ENCODE data around the gene CACNG3.
"Not testable (repeated sequence)": the region's sequence is repeated elsewhere in the genome, so short reads cannot be mapped to it uniquely, and the experiment has no call there.

CACNG3 gene

DNA sequence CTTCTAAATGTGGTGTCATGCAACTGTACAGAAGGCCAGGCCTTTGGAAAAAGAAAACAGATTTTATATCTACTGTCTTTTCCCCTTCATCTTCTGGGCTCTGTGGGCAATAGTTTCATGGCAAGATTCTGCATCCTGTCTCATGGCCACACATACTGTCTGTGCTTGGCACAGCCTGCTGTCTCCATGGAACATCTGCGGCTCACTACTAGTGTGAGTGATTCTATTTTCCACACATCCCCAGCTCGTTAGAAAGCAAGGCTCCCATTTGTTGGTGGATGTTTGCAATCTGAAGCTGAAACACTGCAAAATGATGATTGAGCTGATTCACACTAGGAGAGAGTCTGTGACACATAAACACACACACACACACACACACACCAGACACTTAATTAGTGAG, 32.4 kb downstream of the CACNG3 start:
- H3K9me3 ChIP-seq (replicated peaks in 1 of 11): 0 out of 22 replicates have a peak, but pooled peaks cover 0 to 6% (median 0%) of the 10 kb centered on the region in 11 experiments
- H4K20me1 ChIP-seq: no peaks in the 10 kb centered on the region
- no peak overlapping the region for H3K9ac ChIP-seq
- no peak overlapping the region for H3K4me3 ChIP-seq
- no peaks in the 10 kb centered on the region for H3K36me3 ChIP-seq
- no peak overlapping the region for H3K4me2 ChIP-seq
- no peaks in the 10 kb centered on the region for H3K27me3 ChIP-seq
- TF ChIP-seq Cebpa-rat (IDR thresholded peaks at IDR 0.05): no peak
- H3K27ac ChIP-seq: no peak overlapping the region
- H3K4me1 ChIP-seq: no peaks in the 10 kb centered on the region

DNA sequence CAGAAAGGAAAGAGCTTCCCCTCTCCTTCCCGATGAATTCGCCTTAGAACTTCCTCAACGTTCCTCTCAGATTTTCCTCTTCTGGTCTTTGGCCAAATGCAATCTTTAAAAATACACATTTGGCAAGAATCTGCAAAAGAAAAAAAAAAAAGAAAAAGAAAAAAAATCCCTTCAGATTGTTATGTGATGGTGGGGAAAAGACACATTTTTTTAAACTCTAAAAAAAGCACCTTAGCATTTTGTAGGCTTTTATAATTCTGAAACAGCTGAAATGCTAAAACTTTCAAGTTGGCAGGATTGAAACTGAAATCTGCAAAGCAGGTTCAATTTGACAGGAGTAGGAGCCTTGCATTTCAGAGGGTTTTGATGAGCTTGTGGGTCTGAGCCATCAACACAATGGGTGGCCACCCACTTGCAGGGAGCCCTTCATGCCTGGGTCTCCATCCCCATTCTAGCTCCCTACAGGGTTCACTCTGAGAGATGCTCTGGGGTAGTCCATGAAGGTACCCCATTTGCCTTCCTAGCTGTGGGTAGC, 33.1 kb downstream of the CACNG3 start:
- Histone ChIP-seq H3K36me3 (no peaks in the 10 kb centered on the region), H3K4me1 (no peaks in the 10 kb centered on the region), H3K9ac (no peak overlapping the region), H3K9me3 (replicated peaks in 1 of 11) (0 out of 22 replicates have a peak, but pooled peaks cover 0 to 6% (median 0%) of the 10 kb centered on the region in 11 experiments), H3K4me3 (no peak overlapping the region), H3K4me2 (no peak overlapping the region), H4K20me1 (no peaks in the 10 kb centered on the region), H3K27ac (no peak overlapping the region), H3K27me3 (no peaks in the 10 kb centered on the region)
- TF ChIP-seq Cebpa-rat (IDR thresholded peaks at IDR 0.05): no peak

DNA sequence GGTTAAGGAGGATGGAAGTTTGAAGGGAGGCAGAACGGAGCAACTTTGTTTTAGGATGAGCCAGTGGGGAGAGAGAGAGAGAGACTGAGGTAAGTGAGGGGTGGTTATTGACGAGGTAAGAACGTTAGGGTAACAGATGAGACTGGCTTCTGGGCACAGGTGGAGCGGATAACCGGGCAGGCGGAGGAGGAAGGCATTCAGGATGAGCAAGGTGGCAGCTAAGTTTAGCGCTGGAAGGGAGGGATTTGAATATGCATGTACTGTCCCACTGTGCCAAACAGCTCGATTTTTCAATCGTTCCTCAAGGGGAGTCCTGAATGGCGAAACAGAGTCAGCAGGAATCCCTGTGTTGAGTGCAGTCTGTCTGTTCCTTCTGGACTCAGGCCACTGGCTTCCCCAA, 35.8 kb downstream of the CACNG3 start:
- Histone ChIP-seq H3K4me2 (no peak overlapping the region), H3K27ac (no peak overlapping the region), H3K9me3 (replicated peaks in 1 of 11) (0 out of 22 replicates have a peak, but pooled peaks cover 0 to 6% (median 0%) of the 10 kb centered on the region in 11 experiments), H4K20me1 (no peaks in the 10 kb centered on the region), H3K4me3 (no peak overlapping the region), H3K9ac (no peak overlapping the region), H3K36me3 (no peaks in the 10 kb centered on the region), H3K4me1 (no peaks in the 10 kb centered on the region), H3K27me3 (no peaks in the 10 kb centered on the region)
- no peak for TF ChIP-seq Cebpa-rat (IDR thresholded peaks at IDR 0.05)

DNA sequence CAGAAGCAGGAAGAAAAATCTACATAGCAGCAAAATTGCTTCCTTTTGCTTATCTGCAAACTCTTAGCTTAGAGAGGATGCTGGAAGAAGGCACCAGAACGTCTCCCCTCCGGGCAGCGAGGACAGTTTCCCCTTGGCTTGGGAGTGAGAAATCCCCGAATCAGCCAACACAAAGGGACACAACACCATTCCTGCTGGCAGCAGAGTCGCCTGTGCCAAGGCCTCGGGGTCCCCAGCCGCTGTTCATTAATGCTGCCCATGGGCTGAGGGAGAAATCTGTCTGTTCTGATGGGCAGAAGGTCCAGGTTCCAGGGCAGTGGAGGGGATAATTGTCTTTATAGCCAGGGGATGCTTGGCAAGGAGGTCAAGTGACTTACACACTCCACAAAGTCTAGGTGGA, 38.0 kb downstream of the CACNG3 start:
- Histone ChIP-seq H3K36me3 (no peaks in the 10 kb centered on the region), H3K27me3 (no peaks in the 10 kb centered on the region), H3K9me3 (replicated peaks in 1 of 11) (0 out of 22 replicates have a peak, but pooled peaks cover 0 to 6% (median 0%) of the 10 kb centered on the region in 11 experiments), H3K4me3 (no peak overlapping the region), H3K27ac (no peak overlapping the region), H3K9ac (no peak overlapping the region), H3K4me1 (no peaks in the 10 kb centered on the region), H4K20me1 (no peaks in the 10 kb centered on the region), H3K4me2 (no peak overlapping the region)
- no peak for TF ChIP-seq Cebpa-rat (IDR thresholded peaks at IDR 0.05)

DNA sequence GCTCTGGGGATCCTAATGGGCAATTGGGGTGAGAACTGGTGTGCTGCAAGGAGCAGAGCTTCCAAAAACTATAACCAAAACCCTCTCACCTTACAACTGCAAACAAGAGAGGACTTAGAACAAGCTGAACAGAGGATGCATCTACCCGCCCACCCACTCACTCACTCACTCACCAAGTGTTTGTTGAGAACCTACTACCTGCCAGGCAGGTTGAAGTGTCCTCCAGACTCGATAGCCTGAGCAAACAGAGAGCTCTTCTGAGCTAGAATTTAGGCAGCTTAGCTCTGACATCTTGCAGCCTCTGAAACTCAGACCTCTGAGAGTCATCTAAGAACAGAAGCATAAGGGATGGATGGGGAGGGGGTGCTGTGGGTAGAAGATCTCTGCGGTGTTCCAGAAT, 41.2 kb downstream of the CACNG3 start:
- Histone ChIP-seq H3K4me1 (no peaks in the 10 kb centered on the region), H3K27me3 (no peaks in the 10 kb centered on the region), H3K9me3 (replicated peaks in 1 of 11) (no peaks in the 10 kb centered on the region), H3K36me3 (no peaks in the 10 kb centered on the region), H3K4me2 (no peak overlapping the region), H3K4me3 (no peak overlapping the region), H4K20me1 (no peaks in the 10 kb centered on the region), H3K9ac (no peak overlapping the region), H3K27ac (no peak overlapping the region)
- no peak for TF ChIP-seq Cebpa-rat (IDR thresholded peaks at IDR 0.05)

DNA sequence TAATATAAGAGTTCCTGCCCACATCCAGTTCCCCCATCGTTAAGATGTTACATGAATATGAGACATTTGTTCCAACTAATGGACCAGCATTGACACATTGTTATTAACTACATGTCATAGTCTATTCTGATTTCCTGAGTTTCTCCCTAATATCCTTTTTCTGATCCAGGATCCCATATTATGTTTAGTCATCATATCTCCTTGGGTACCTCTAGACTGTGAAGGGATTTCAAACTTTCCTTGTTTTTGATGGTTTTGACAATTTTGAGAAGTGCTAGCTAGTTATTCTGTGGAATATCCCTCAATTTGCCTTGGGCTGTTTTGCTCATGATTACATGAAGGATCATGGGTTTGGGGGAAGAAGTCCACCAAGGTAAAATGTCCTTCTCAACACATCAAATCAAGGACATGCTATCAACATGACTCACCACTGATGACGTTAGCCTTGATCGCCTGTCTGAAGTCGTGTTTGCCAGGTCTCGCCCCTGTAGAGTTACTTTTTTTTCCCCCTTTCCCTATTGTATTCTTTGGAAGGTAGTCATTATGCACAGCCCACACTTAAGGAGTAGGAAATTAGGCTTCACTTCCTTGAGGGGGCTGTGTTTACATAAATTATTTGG, 42.5 kb downstream of the CACNG3 start:
- Histone ChIP-seq H3K27me3 (no peaks in the 10 kb centered on the region), H3K9ac (no peak overlapping the region), H3K4me1 (no peaks in the 10 kb centered on the region), H4K20me1 (no peaks in the 10 kb centered on the region), H3K4me2 (no peak overlapping the region), H3K27ac (no peak overlapping the region), H3K4me3 (no peak overlapping the region), H3K9me3 (replicated peaks in 1 of 11) (no peaks in the 10 kb centered on the region), H3K36me3 (no peaks in the 10 kb centered on the region)
- TF ChIP-seq Cebpa-rat (IDR thresholded peaks at IDR 0.05): no peak

DNA sequence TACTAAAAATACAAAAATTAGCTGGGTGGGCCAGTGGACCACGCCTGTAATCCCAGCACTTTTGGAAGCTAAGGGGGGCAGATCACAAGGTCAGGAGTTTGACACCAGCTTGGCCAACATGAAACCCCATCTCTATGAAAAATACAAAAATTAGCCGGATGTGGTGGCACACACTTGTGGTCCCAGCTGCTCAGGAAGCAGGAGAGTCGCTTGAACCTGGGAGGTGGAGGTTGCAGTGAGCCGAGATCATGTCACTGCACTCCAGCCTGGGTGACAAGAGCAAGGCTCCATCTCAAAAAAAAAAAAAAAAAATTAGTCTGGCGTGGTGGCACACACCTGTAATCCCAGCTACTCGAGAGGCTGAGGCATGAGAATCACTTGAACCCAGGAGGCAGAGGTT, 44.6 kb downstream of the CACNG3 start:
- not testable (repeated sequence) for H3K4me1 ChIP-seq; H3K9me3 ChIP-seq (replicated peaks in 1 of 11); H4K20me1 ChIP-seq; H3K27me3 ChIP-seq; H3K27ac ChIP-seq; H3K36me3 ChIP-seq; H3K4me2 ChIP-seq; H3K9ac ChIP-seq; H3K4me3 ChIP-seq

DNA sequence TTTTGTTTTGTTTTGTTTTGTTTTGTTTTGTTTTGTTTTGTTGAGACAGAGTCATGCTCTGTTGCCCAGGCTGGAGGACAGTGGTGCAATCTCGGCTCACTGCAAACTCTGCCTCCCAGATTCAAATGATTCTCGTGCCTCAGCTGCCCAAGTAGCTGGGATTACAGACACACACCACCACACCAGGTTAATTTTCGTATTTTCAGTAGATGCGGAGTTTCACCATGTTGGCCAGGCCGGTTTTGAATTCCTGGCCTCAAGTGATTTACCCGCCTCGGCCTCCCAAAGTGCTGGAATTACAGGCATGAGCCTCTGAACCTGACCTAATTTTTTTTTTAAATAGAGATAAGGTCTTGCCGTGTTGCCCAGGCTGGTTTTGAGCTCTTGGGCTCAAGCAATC, 46.5 kb downstream of the CACNG3 start:
- no peaks in the 10 kb centered on the region for H3K27me3 ChIP-seq

DNA sequence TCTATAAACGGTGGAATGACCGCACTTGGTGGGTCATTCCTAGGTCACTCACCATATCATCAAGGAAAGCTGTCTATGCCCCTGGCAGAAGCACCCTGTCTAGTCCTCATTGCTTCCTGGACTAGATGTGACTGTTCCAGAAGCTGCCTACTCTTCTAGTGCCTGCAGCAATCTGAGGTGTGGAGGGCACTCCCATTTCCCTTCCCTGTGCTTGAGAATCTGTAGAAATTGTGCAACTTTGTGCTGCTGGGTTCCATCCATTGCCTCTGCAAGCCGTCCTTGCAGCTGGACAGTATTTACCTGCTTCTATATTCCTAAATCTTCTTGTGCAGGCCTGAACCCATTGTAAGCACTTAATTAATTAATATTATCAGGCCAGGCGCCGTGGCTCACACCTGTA, 52.1 kb downstream of the CACNG3 start:
- no peak overlapping the region for H3K4me2 ChIP-seq
- H3K27me3 ChIP-seq: no peaks in the 10 kb centered on the region
- no peaks in the 10 kb centered on the region; a peak in 1 of 22 replicates for H4K20me1 ChIP-seq
- no peak for TF ChIP-seq Cebpa-rat (IDR thresholded peaks at IDR 0.05)
- H3K9me3 ChIP-seq (replicated peaks in 1 of 11): no peaks in the 10 kb centered on the region
- H3K4me1 ChIP-seq: peaks cover 0 to 12% (median 6%) of the 10 kb centered on the region in 10 experiments; a peak in 6 of 20 replicates
- no peak overlapping the region for H3K27ac ChIP-seq
- H3K9ac ChIP-seq: no peak overlapping the region
- H3K36me3 ChIP-seq: no peaks in the 10 kb centered on the region
- no peak overlapping the region for H3K4me3 ChIP-seq

More for the DNA sequence above, 46.5 kb downstream of the CACNG3 start:
- Histone ChIP-seq H3K4me2 (no peak overlapping the region), H3K36me3 (no peaks in the 10 kb centered on the region), H3K4me3 (no peak overlapping the region), H3K9me3 (replicated peaks in 1 of 11) (no peaks in the 10 kb centered on the region), H3K9ac (no peak overlapping the region), H4K20me1 (no peaks in the 10 kb centered on the region), H3K4me1 (no peaks in the 10 kb centered on the region), H3K27ac (no peak overlapping the region)
- no peak for TF ChIP-seq Cebpa-rat (IDR thresholded peaks at IDR 0.05)
